NK-92 (cell line): ENCODE data around the gene WDFY4.
"Not testable (repeated sequence)": the region's sequence is repeated elsewhere in the genome, so short reads cannot be mapped to it uniquely, and the experiment has no call there.

Experiments
- DNase-seq: peaks from one replicate; lab custom pipeline; 2025; ENCODE audit not compliant: unreplicated experiment; lab: John Stamatoyannopoulos, UW

Gene WDFY4, protein sequence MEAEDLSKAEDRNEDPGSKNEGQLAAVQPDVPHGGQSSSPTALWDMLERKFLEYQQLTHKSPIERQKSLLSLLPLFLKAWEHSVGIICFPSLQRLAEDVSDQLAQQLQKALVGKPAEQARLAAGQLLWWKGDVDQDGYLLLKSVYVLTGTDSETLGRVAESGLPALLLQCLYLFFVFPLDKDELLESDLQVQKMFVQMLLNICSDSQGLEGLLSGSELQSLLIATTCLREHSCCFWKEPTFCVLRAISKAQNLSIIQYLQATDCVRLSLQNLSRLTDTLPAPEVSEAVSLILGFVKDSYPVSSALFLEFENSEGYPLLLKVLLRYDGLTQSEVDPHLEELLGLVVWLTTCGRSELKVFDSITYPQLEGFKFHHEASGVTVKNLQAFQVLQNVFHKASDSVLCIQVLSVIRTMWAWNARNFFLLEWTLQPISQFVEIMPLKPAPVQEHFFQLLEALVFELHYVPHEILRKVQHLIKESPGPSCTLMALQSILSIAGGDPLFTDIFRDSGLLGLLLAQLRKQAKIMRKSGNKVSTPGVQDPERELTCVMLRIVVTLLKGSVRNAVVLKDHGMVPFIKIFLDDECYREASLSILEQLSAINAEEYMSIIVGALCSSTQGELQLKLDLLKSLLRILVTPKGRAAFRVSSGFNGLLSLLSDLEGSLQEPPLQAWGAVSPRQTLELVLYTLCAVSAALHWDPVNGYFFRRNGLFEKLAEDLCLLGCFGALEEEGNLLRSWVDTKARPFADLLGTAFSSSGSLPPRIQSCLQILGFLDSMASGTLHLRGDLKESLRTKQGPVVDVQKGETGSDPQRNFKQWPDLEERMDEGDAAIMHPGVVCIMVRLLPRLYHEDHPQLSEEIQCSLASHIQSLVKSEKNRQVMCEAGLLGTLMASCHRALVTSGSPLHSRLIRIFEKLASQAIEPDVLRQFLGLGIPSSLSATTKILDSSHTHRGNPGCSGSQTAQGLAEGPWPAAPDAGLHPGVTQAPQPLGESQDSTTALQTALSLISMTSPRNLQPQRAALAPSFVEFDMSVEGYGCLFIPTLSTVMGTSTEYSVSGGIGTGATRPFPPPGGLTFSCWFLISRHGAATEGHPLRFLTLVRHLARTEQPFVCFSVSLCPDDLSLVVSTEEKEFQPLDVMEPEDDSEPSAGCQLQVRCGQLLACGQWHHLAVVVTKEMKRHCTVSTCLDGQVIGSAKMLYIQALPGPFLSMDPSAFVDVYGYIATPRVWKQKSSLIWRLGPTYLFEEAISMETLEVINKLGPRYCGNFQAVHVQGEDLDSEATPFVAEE (N-terminal part only)

GRCh38 chr10:48684792-48685623 lies at the start of gene WDFY4:
WDFY4 (plus strand) TSS chr10:48684873; CDS start chr10:48709733, 24,860 bp downstream.
- DNase-seq, result no peak

- no peak for DNase-seq
Observed at GRCh38 chr10:48634984-48635557, 49.6 kb upstream of the WDFY4 start.

DNA sequence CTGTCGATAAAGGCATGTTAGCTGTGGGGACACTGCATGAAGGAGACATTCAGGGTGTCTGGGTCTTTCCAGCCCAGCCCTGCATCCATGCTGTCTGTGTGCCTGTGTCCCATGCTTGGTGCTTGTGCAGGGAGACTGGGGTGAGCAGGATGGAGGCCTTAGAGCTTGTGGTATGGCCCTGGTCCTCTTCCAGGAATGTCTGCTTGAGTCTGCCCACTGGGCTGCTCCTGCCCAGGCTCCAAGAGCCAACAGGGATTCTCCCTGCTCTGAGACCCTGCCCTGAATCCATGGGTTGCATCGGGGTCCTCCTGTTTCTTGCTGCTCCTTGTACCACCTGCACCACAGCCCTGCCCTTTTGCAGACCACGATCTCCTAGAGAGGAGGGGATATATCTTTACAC lies 48.4 kb upstream of the WDFY4 start:
- no peak for DNase-seq

DNA sequence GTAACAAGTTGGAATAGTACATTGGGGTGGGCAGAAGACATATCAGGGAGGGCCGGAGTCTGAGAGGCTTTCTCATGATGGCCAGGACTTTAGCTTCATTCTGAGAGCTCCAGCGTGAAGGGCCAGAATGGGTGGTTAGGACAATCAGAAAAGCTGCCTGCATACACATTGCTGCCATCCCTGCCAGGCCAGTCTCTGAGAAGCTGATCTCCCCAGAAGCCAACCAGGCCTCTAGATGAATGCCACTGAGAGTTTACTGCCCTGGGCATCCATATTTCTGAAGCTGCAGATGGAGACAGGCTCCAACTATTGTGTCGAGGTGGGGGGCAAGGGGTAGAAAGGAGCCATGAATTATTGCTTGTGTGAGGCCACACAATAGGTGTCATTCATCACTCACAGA lies 47.8 kb upstream of the WDFY4 start:
- no peak for DNase-seq

DNA sequence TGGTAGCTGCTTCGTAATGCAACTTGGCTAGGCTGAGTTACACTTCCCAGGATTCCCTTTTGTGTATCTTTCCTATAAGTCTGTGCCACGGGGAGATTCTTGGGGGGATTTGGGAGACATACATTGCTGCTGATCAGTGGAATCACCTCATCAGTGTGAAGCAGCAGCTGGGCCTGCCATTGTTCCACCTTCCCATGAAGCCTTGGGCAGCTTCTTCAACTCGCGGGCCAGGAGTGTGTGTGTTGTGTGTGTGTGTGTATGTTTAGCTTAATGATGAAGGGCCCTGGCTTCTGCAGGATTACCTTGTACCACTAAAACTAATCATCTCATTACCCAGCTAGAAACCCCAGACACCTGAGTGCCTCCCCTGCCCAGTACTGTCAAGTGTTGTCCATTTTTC lies 46.5 kb upstream of the WDFY4 start:
- no peak for DNase-seq

DNA sequence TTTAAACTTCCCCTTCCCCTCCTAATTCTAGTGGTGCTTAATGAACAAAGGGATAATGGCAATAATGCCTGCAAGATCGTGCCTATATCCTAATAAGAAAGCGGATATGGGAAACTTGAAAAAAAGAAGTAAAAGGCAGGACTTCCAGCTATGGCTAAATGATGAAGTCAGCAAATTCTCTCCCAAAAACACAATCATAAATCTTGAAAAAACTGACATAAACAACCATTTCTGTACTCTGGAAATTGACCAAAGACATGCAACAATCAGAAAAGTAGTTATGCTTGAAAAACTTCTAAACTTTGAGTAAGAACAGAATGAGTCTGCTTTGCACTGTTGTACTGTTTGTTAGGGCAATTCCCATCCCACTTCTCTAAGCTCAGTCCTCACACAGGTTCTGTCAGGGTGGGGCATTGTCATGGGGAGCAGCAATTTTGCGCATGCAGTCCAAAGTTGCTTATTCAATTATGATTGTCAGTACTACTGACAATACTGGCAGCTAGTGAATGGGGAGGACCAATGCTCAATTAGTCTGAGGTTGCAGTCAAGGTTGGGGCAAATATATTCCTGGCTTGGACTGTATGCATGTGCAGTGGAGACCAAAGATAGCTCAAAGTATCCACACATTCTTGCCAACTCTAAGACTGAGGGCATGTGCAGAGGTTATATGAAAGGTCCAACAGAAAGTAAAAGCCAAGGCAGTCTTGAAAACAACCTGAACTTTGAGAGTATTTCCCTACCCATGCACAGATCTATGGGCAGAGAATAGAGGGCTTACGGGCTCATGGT lies 45.7 kb upstream of the WDFY4 start:
- no peak for DNase-seq

- no peak for DNase-seq
Observed at GRCh38 chr10:48639632-48640031, 45.0 kb upstream of the WDFY4 start.

DNA sequence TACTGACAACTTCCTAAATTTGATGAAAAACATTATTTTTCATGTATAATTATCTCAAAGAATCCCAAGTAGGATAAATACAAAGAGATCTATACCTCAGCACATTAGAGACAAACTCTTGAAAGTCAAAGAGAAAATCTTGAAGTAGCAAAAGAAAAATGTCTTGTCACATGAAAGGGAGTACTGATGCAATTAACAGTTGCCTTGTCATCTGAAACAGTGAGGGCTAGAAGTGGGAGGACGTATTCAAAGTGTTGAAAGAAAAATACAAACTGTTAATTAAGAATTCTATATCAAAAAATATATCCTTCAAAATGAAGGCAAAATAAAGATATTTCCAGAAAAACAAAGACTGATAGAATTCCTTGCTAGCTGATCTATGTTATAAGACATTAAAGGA lies 44.3 kb upstream of the WDFY4 start:
- DNase-seq, result no peak

GRCh38 chr10:48641099-48641690 lies 43.5 kb upstream of the WDFY4 start:
- DNase-seq, result not testable (repeated sequence)

GRCh38 chr10:48645600-48645999 lies 39.1 kb upstream of the WDFY4 start:
- no peak for DNase-seq

DNA sequence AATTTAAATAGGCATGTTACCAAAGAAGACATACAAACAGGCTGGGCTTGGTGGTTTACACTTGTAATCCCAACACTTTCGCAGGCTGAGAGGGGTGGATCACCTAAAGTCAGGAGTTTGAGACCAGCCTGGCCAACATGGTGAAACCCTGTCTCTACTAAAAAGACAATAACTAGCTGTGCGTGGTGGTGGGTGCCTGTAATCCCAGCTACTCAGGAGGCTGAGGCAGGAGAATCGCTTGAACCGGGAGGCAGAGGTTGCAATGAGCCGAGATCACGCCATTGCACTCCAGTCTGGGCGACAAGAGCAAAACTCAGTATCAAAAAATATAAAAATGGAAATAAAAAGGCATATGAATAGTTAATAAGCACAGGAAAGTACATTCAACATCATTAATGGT lies 37.6 kb upstream of the WDFY4 start:
- not testable (repeated sequence) for DNase-seq

- no peak for DNase-seq
Observed at GRCh38 chr10:48648172-48648942, 36.3 kb upstream of the WDFY4 start.

DNA sequence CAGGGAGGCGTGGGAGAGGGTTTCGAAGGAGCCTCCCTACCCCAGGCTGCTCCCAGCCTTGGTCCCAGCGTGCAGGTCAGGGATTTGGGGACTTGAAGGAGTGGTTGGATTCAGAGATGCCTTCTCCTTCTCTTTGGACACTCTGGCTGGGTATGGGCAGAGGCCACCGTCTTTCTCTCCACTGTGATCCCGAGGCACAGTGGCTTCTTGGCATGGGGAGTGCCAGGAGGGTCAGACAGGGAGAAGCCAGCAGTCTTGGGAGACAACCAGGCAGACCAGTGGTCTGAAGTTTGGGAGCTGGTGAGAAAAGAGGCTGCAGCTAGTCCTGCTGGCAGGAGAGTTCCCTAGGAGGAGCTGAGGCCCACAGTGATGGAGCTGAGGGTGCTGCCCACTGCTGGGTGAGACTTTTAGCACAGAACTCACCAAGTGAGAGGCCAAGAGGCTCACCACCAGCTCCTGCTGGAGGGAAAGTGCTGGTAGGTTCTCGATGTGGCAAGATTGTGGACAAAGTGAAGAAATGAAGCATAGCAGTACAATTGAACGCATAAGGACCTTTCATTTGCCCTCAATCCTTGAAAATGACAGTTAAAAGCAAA lies 35.2 kb upstream of the WDFY4 start:
- no peak for DNase-seq

DNA sequence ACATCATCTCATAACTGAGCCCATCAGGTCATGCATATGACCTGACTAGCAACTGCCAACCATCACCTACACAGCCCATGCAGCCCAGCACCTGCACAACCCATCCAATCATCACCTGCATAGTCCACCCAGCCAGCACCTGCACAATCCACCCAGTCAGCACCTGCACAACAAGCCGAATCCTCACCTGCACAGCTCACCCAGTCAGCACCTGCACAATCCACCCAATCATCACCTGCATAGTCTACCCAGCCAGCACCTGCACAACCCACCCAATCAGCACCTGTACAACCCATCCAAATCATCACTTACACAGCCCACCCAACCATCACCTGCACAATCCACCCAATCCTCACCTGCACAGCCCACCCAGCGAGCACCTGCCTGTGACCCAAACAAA lies 33.4 kb upstream of the WDFY4 start:
- DNase-seq, result no peak

DNA sequence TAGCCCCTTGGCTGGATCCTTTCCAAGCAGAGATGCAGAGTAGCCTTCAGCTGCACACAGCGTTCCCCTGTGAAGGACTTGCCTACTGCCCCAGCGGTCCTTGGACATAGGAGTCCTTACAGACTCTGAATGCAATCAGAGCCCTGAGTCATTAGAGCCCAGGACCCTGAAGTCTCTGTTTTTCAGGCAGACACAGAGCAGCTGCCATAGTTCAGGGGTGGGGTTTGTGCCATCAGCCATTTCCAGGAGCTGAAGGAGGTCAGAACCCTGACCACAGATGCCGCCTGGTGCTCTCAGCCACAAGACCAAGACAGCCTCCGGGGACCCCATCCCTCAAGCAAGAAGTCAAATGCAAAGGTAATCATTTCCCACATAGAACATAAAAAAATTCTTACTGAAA lies 32.8 kb upstream of the WDFY4 start:
- no peak for DNase-seq

DNA sequence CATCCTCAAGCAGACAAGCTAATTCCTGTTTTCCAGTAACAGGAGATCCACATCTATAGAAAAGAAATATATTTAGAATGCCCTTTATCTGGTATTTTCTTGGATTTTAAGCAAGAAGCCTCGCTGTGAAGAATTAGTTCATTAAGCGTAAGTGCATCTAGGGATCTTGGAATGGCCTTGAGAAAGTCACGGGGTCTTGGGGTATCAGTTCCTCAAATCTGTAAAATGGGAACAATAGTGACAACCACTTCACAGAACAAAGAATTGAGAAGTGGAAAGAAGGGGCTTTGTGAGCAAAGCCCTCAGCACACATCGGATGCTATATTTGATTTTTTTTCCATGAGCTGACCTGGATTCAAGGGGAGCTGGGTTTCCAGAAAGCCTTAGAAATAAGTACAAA lies 32.3 kb upstream of the WDFY4 start:
- DNase-seq, result no peak

- DNase-seq, result no peak
Observed at GRCh38 chr10:48653347-48653746, 31.3 kb upstream of the WDFY4 start.
